OCI-M1 (cell line): ENCODE data around the gene OR2L3.
A peak's percentile ranks its signal among the peaks of the same experiment; 100 is the strongest.
"Not testable (repeated sequence)": the region's sequence is repeated elsewhere in the genome, so short reads cannot be mapped to it uniquely, and the experiment has no call there.

Experiments
- DNase-seq: peaks from one replicate; lab custom pipeline; 2025; lab: John Stamatoyannopoulos, UW

OR2L3 gene, protein sequence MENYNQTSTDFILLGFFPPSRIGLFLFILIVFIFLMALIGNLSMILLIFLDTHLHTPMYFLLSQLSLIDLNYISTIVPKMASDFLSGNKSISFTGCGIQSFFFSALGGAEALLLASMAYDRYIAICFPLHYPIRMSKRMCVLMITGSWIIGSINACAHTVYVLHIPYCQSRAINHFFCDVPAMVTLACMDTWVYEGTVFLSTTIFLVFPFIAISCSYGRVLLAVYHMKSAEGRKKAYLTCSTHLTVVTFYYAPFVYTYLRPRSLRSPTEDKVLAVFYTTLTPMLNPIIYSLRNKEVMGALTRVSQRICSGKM

DNA sequence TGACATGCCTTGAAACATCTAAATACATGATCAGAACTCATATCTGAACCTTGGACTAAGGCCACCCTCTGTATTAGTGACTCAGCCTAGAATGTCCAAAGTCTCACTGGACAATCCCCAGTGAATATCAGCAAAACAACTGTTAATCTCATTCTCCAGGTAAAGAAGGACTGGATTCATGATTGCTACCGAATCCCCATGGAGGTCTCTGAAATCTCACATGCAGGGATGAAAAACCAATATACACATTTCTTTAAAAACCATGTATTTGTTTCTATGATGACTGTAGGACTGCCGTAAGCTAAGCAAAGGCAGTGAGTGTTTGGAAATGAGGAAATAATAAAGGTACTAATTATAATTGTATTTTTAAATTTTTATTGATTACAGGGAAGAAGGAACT lies at the start of gene OR2L3:
Gene OR2L3, plus strand, starts transcription at position 301 of the 400 bp plus-strand sequence. CDS start 13,846 bp downstream, outside the sequence.
- DNase-seq = no peak

DNA sequence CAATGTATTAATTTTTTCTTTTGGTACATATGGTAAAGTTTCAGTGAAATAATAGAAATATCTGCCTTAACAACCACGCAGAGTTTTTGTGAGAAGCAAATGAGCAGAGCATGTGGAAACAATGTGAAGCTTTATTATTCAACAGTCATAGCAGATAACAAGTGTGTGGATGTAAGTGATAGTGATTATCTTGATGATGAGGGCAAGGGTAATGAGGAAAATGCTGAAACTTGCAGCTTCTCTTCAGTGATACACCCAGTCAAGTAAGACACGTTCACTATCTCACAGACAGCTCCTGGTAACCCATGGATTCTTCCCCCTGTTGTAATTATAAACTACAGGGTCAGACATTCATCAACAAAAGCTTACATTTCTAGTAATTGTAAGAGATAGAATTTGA lies 47.8 kb upstream of the OR2L3 start:
- DNase-seq = peak; percentile 68

DNA sequence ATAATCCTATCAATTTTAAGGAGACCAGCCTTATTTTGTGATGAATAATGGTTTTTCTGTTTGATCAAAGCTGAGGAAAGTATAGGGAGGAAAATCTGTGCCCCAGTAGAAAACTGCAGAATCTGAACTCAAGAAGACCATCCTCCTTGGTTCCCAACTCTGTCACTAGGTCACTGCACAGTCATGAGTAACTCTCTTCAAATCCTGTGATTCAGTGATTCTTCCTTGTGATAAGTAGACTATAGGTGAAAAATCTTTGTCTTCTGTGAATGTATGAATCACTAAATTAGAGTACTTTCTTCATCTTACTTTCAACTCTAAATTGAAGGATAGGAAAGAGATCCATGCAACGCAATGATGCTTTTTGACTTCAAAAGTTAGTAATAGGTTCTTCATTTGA lies 46.5 kb upstream of the OR2L3 start:
- no peak for DNase-seq

DNA sequence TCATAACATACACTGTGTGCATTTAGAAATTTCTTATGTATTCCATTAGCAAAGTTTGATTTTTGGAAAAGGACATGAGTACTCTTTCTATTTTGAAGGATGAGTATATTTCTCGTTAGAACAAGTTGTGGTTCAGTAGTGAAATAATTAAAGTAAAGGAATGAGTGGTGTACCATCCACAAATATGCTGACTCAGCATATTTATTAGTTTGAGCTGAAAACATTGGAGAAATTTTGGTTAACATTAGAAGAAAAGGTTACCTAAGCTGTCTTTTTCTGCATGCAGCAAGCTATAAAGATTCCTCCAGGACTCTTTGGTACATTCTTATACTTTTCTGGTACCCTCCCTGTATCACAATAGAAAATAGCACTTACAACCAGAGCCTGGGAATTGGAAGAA lies 38.9 kb upstream of the OR2L3 start:
- no peak for DNase-seq

DNA sequence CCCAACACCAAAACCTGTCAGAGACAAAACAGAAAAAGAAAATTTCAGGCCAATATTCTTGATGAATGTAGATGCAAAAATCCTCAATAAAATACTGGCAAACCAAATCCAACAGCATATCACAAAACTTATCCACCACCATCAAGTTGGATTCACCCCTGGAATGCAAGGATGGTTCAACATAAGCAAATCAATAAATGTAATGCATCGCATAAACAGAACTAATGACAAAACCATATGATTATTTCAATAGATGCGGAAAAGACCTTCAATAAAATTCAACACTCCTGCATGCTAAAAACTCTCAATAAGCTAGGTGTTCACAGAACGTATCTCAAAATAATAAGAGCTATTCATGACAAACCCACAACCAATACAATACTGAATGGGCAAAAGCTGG lies 37.0 kb upstream of the OR2L3 start:
- peak; percentile 34 for DNase-seq

DNA sequence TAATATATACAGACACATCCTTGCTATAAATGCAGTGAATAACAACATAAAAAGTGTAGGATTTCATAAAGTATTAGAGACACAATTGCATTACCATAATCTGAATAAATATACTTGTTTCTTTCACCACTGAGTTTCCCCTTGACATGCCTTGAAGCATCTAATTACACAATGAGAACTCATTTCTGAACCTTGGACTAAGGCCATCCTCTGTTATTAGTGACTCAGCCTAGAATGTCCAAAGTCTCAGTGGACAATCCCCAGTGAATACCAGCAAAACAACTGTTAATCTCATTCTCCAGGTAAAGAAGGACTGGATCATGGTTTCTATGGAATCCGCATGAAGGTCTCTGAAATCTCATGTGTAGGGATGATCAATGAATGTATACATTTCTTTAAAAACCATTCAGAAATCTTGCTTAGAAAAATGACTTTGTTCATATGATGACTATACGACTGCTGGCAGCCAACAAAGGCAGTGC lies 33.4 kb upstream of the OR2L3 start, which contains the start of gene OR2L5:
Gene OR2L5, plus strand, starts transcription at position 432 of the 482 bp plus-strand sequence. CDS start 8,288 bp downstream, outside the sequence.
- no peak for DNase-seq

DNA sequence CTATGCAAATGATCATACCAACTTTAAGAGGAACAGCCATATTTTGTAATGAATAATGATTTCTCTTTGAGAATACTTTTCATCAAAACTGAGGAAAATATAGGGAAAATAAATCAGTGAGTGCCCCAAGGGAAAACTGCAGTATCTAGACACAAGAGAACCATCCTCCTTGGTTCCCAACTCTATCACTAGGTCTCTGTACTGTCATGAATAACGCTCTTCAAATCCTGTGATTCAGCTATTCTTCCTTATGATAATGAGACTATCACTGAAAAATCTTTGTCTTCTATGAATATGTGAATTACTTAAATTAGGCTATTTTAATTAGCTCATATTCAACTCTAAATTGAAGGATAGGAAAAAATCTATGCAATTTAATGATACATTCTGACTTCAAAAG lies 30.8 kb upstream of the OR2L3 start:
- no peak for DNase-seq

DNA sequence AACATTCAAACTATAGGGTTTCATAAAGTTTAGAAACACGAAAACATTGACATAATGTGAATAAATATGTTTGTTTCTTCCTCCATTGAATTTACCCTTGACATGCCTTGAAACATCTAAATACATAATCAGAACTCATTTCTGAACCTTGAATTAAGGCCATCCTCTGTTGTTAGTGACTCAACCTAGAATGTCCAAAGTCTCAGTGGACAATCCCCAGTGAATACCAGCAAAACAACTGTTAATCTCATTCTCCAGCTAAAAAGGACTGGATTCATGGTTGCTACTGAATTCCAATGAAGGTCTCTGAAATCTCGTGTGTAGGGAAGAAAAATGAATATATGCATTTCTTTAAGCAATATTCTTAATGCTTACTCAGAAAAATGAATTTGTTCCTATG lies 16.9 kb upstream of the OR2L3 start, which contains the start of gene OR2L2:
Gene OR2L2, plus strand, starts transcription at position 301 of the 400 bp plus-strand sequence. CDS start 8,198 bp downstream, outside the sequence.
- no peak for DNase-seq

DNA sequence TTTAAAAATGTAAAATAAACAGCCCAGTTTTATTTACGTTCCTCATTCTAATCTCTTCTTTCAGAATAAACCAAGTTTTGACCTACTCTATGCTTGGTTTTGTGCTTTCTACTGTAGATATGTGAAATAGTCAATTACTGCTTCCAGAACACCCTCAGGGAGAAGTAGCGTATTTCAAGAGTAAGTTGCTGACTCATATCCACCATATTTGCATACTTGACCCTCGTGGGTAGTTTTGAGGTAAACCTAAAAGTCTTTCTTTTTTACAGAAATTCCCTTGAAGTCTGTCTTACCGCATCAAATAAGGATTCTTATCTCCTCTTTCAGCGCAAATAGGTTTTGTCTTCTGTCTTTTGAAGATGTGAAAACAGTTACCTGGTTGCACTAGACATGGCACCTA lies 1.4 kb upstream of the OR2L3 start:
- no peak for DNase-seq

DNA sequence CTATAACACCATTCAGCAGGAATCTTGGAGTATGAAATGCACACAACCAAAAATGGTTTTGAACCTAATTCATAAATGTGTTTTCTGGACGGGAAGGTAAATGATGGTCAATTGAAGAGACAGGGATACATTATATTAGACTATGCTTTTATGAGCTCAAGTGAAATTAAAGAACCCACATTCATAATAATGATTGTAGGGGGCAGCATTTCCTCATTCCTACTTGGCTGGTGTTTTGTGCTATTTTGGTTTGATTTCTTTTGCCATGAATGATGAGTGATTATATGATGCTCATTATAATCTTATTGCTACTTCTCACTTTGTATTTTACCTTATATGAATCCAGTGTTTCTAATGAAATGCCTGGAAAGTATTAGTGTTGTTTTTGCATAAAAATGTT lies 372 bp downstream of the OR2L3 start:
- DNase-seq = peak; percentile 28

DNA sequence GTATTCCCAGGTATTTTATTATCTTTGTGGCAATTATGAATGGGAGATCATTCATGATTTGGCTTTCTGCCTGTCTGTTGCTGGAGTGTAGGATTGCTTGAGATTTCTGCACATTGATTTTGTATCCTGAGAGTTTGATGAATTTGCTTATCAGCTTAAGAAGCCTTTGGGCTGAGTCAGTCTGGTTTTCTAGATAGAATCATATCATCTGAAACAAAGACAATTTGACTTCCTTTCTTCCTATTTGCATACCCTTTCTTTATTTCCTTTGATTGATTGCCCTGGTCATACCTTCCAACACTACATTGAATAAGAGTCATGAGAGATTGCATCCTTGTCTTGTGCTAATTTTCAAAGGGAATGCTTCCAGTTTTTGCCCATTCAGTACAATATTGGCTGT lies 8.0 kb downstream of the OR2L3 start:
- DNase-seq = peak; percentile 44

DNA sequence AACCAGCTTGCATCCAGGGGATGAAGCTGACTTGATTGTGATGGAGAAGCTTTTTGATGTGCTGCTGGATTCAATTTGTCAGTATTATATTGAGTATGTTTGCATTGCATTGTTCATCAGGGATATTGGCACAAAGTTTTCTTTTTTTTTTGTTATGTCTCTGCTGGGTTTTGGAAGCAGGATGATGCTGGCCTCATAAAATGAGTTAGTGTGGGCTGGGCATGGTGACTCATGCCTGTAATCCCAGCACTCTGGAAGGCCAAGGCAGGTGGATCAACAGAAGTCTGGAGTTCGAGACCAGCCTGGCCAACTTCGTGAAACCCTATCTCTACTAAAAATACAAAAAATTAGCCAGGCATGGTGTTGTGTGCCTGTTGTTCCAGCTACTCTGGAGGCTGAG lies 8.6 kb downstream of the OR2L3 start:
- DNase-seq = no peak

DNA sequence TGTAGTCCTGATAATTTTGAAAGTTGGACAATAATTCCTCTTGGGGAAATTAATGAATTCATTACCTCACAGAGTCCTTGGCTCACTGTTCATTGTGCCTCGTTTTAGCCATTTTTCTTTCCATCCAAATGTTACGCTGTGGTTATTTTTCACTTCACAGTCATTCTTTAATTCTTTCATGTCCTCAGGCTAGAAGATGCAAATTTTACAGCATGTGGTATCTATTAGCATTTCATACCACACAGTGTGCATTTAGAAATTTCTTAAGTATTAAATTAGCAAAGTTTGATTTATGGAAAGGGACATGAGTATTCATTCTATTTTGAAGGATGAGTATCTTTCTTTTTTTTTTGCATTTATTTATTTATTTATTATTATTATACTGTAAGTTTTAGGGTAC lies 18.4 kb downstream of the OR2L3 start:
- DNase-seq = no peak

DNA sequence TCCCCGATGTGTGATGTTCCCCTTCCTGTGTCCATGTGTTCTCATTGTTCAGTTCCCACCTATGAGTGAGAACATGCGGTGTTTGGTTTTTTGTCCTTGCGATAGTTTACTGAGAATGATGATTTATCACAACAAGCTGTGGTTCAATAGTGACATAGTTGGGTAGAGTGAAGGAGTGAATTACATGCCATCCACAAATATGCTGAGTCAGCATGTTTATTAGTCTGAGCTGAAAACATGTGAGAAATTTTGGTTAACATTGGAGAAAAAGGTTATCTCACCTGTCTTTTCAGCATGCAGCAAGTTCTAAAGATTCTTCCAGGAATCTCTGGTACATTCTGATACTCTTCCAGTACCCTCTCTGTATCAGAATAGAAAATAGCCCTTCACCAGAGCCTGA lies 19.0 kb downstream of the OR2L3 start:
- no peak for DNase-seq

DNA sequence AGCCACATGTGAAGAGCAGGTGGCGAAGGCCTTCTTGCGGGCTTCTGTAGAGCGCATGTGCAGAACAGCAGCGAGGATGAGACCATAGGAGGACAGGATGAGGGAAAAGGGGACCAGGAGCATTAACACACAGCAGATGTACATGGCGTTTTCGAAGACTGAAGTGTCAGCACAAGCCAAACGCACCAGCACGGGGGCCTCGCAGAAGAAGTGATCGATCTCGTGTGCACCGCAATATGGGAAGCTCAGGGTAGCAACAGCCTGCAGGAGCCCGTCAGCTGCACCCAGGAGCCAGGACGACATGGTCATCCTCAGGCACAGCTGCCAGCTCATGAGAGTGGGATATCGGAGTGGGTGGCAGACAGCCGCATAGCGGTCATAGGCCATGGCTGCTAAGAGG lies 37.2 kb downstream of the OR2L3 start:
- DNase-seq = not testable (repeated sequence)

DNA sequence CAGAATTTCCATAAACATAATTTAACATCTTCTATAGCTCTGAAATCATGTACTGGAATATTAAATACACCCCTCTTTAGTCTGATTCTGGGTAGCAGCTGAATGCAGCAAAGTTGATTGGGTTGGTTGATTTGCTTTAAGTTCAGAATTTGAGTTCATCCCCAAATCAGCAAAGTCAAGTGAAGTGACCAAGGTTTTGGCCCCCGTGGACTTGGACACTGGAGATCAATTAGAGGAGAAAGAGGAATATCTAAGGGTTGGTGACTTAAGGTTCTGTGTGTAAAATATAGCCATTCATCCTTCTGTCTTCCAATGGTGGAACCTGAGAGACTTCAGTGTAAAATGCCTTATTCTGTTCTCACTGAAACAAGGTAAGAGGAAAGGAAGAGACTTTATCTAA lies 48.2 kb downstream of the OR2L3 start, which contains the start of gene OR2L13:
Gene OR2L13, plus strand, starts transcription at position 301 of the 400 bp plus-strand sequence. CDS start 4,192 bp downstream, outside the sequence.
- DNase-seq = no peak

DNA sequence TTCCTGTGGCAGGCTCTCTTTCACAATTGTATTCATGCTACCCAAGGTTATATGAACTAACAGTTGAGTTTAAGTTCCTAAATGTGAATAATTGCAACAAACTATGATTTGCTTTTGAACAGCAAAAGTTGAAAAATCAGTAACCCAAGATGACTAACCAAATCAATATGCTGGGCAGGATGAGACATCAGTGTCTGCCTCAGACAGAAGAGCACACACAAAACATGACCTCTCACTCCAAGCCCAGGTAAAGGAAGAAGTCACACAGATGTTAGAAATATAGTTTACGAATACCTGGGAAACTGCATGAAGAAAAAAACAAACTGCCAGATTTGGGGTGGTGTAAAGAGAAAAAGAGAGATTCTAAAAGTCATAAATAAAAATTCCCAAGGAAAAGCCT lies 51.9 kb downstream of the OR2L3 start:
- no peak for DNase-seq

DNA sequence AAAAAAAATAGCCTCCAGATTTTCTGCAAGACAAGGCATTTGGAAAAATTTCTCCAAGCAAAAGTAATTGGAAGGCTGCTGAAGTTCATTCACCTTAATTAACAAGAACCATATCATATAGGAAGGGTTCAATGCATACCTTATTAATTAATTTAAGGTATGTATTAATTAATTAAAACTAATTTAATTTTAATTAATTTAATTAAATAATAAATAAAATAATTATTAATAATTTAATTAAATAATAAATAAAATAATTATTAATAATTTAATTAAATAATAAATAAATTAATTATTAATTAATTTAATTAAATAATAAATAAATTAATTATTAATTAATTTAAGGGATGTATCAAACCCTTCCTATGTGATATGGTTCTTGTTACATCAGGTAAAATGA lies 56.2 kb downstream of the OR2L3 start:
- DNase-seq = no peak

DNA sequence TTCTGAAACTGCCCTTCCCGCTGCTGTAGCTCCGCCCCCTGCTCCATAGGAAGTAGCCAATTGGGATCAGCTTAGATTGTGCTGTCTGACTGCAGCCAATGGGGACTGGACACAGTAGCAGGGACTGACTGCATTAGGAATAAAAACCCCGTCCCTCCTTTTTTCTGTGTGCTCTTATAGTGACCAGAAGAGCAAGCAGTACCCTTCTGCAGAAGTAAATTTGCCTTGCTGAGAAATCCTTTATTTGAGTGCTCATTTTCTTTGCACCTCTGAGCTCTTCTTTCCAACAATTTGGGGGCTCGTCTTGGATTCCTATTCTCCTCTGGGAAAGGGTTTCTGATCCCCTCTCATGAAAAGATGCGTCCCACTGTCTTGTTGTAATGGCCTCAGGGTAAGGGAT lies 64.5 kb downstream of the OR2L3 start:
- peak; percentile 12 for DNase-seq
